PC-9 (cell line): ENCODE results near the gene SLC25A34. TPM values are rescaled to one million over a fixed set of nuclear protein-coding genes. Genes with fewer than 3 reads are reported as not detected.

Source experiments
- BruUV-seq: library from RNA; stranded (reverse); fragments of 400-500 nt; replicated peaks from 2 replicates; lab custom pipeline; 2021; lab: Mats Ljungman, UMichigan
- CTCF ChIA-PET: fragments of 300-600 bp; sonication (Branson Sonifier 250); formaldehyde crosslinking; loops from one replicate; lab custom pipeline; 2022; ENCODE audit warnings: antibody characterized with exemption; lab: Charles Lee
- POLR2A ChIA-PET: fragments of 300-600 bp; sonication (Branson Sonifier 250); formaldehyde crosslinking; loops from one replicate; lab custom pipeline; 2022; ENCODE audit warnings: antibody characterized with exemption; ENCODE audit not compliant: unreplicated experiment; lab: Charles Lee
- DNase-seq, 2 experiments: peaks; one replicate each; pipeline versions ENCODE4 v3.0.0 to v3.0.0-alpha.2; 2015 to 2022; ENCODE audit warnings: mixed read lengths in 1 of 2
- H2AFZ ChIP-seq: fragments of 200-600 bp; sonication (generic); 2 replicates; pipeline ENCODE4 v1.8.1; 2017; ENCODE audit warnings: antibody characterized with exemption
- H3F3A ChIP-seq: fragments of 200-600 bp; sonication (generic); 2 replicates; pipeline ENCODE4 v1.8.1; 2017; ENCODE audit warnings: antibody characterized with exemption, mild to moderate bottlenecking, low read depth; ENCODE audit not compliant: insufficient read depth
- H3K27ac ChIP-seq: fragments of 200-600 bp; sonication (generic); 2 replicates; pipeline ENCODE4 v1.6.1; 2016; ENCODE audit warnings: mixed run types
- H3K27me3 ChIP-seq: fragments of 200-600 bp; sonication (generic); 2 replicates; pipeline ENCODE4 v1.6.1; 2016; ENCODE audit warnings: low read depth, mixed run types; ENCODE audit not compliant: insufficient read depth
- H3K36me3 ChIP-seq: fragments of 200-600 bp; sonication (generic); 2 replicates; pipeline ENCODE4 v1.6.1; 2016; ENCODE audit warnings: low read depth, mixed run types
- H3K4me1 ChIP-seq: fragments of 200-600 bp; sonication (generic); replicated peaks from 2 replicates; pipeline ENCODE4 v1.6.1; 2016; ENCODE audit warnings: mixed run types; ENCODE audit not compliant: insufficient read depth
- H3K4me2 ChIP-seq: fragments of 200-600 bp; sonication (generic); 2 replicates; pipeline ENCODE4 v1.6.1; 2017; ENCODE audit warnings: mixed run types
- H3K4me3 ChIP-seq: fragments of 200-600 bp; sonication (generic); 2 replicates; pipeline ENCODE4 v1.6.1; 2016; ENCODE audit warnings: mixed run types
- H3K79me2 ChIP-seq: fragments of 200-600 bp; sonication (generic); 2 replicates; pipeline ENCODE4 v1.6.1; 2017; ENCODE audit warnings: low read depth, mixed run types
- H3K9me2 ChIP-seq: fragments of 200-600 bp; sonication (generic); 2 replicates; pipeline ENCODE4 v1.8.1; 2017; ENCODE audit warnings: mild to moderate bottlenecking; ENCODE audit not compliant: insufficient read depth
- H3K9me3 ChIP-seq: fragments of 200-600 bp; sonication (generic); 2 replicates; pipeline ENCODE4 v1.8.1; 2016; ENCODE audit warnings: low read depth; ENCODE audit not compliant: insufficient read depth
- H4K20me1 ChIP-seq: fragments of 200-600 bp; sonication (generic); 2 replicates; pipeline ENCODE4 v1.8.1; 2017; ENCODE audit not compliant: insufficient read depth
- EZH2 ChIP-seq: fragments of 200-600 bp; sonication (generic); IDR thresholded peaks from 2 replicates; pipeline ENCODE4 v1.8.0; 2017; ENCODE audit warnings: antibody characterized with exemption, low read depth
- intact Hi-C: fragments of 100-400 bp; cut with micrococcal nuclease; formaldehyde crosslinking; loops from one replicate; pipeline ENCODE4 v1.10.0; 2022; ENCODE audit not compliant: unreplicated experiment
- total RNA-seq: library from RNA; stranded (reverse); gene quantifications from 2 replicates; pipeline ENCODE4 v1.2.3, GENCODE V29; 2021
- TF ChIP-seq, protein P1 (sequence below): fragments of 200-600 bp; sonication (generic); conservative IDR thresholded peaks from 2 replicates; pipeline ENCODE4 v1.6.1; 2017; ENCODE audit warnings: mixed run types, antibody characterized with exemption, mild to moderate bottlenecking, moderate library complexity

SLC25A34 gene
- total RNA-seq, 1 experiment from 2014 or later: 1.7 TPM

GRCh38 chr1:15712168-15712567 is 23.9 kb upstream of the SLC25A34 start:
- ChIA-PET CTCF (no interaction called here), POLR2A (interaction anchor here (0.6 to 0.9 kb wide), 2 partner anchors 35 to 182 kb away, joined by 4 read pairs; no protein-coding TSS in a partner anchor)
- Histone ChIP-seq H3K27ac (no peak overlapping the region), H3F3A (no peaks in the 10 kb centered on the region), H3K9me3 (no peaks in the 10 kb centered on the region), H2AFZ (no peak overlapping the region), H3K79me2 (no peaks in the 10 kb centered on the region), H3K9me2 (no peaks in the 10 kb centered on the region), H3K4me3 (no peak overlapping the region), H3K36me3 (no peaks in the 10 kb centered on the region), H4K20me1 (no peaks in the 10 kb centered on the region), H3K4me1 (no peaks in the 10 kb centered on the region), H3K27me3 (no peaks in the 10 kb centered on the region), H3K4me2 (no peak overlapping the region)
- no peak for DNase-seq
- TF ChIP-seq, protein P1, sequence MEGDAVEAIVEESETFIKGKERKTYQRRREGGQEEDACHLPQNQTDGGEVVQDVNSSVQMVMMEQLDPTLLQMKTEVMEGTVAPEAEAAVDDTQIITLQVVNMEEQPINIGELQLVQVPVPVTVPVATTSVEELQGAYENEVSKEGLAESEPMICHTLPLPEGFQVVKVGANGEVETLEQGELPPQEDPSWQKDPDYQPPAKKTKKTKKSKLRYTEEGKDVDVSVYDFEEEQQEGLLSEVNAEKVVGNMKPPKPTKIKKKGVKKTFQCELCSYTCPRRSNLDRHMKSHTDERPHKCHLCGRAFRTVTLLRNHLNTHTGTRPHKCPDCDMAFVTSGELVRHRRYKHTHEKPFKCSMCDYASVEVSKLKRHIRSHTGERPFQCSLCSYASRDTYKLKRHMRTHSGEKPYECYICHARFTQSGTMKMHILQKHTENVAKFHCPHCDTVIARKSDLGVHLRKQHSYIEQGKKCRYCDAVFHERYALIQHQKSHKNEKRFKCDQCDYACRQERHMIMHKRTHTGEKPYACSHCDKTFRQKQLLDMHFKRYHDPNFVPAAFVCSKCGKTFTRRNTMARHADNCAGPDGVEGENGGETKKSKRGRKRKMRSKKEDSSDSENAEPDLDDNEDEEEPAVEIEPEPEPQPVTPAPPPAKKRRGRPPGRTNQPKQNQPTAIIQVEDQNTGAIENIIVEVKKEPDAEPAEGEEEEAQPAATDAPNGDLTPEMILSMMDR: no peak
- no peak for TF ChIP-seq EZH2
- no TSS peak for BruUV-seq
- intact Hi-C loops: no loop called here

DNA sequence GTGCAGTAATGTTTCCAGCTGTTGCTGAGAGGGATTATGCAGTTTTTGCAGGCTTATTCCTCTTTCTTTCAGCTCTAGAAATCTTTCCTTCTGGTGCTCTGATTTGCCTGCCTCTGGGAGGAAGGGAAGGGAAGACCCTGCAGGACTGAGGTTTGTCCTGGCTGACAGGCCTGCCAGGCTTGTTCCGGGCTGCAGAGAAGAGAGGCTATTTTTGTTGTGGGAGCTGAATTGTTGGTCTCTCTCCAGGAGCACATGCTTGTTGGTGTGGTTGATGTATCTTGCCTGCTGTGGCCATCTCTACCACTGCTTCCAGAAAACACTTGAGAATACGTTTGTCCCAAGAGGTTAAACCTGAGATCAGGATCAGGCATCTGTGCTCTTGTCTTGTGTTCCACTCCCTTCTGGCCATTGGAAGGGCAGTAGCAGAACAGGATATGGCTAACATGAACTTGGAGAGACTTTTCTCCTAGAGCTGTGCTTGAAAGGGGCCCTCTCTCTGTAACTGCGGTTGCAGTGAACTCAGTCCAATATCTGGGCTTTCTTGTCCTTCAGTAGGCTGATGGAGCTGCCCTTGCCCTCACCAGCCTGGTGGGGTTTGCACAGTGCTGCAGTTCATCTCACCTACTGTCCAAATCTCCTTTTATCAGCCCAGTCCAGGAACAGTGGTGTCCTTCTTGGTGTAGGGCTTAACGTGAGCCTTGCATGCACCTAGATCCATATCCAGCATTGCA is 21.5 kb upstream of the SLC25A34 start:
- Histone ChIP-seq H3K9me3 (no peaks in the 10 kb centered on the region), H3K4me3 (no peak overlapping the region), H3K4me1 (no peaks in the 10 kb centered on the region), H3K9me2 (no peaks in the 10 kb centered on the region), H3K4me2 (no peak overlapping the region), H3K79me2 (no peaks in the 10 kb centered on the region), H3F3A (no peaks in the 10 kb centered on the region), H2AFZ (no peak overlapping the region), H4K20me1 (no peaks in the 10 kb centered on the region), H3K27me3 (no peaks in the 10 kb centered on the region), H3K27ac (no peak overlapping the region), H3K36me3 (no peaks in the 10 kb centered on the region)
- TF ChIP-seq, protein P1: no peak
- TF ChIP-seq EZH2: no peak
- no TSS peak for BruUV-seq
- ChIA-PET CTCF (no interaction called here), POLR2A (no interaction called here)
- intact Hi-C loops: no loop called here
- DNase-seq: no peak

DNA sequence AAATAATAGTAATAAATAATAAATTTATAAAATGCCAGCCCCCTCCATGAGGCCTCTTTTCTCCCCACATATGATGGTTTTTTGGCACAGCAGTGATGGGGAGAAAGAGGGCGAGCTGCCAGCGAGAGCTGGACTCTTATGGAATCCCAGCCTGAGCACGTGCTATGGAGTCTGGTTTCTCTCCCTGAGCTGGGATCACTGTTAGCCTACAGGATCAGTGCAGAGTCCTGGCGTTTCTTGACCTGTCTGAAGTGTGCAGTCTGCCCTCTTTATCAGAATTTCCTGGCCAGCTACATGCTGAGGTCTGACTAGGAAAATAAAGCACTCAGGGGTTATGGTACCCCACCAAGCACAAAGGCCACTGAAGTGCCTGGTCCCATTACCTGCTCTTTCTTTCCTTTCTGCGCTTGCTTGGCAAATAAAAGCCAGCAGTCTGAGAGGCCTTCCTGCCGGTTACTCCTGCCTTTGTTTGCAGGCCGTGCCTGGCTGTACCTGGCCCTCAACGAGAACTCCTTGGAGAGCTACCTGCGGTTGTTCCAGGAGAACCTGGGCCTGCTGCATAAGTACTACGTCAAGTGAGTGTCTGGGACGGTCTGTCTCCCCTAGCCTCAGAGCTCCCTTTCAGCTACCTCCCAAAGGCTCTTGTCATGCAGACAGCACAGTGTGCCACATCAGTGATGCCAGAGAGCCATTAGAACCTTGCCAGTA is 18.5 kb upstream of the SLC25A34 start:
- CTCF ChIA-PET: no interaction called here

More for the DNA sequence above, 18.5 kb upstream of the SLC25A34 start:
- Histone ChIP-seq H4K20me1 (no peaks in the 10 kb centered on the region), H3F3A (no peaks in the 10 kb centered on the region), H3K27me3 (no peaks in the 10 kb centered on the region), H3K9me2 (no peaks in the 10 kb centered on the region), H3K9me3 (no peaks in the 10 kb centered on the region), H3K4me1 (no peaks in the 10 kb centered on the region), H3K4me3 (no peak overlapping the region), H2AFZ (no peak overlapping the region), H3K4me2 (no peak overlapping the region), H3K27ac (no peak overlapping the region), H3K79me2 (no peaks in the 10 kb centered on the region), H3K36me3 (no peaks in the 10 kb centered on the region)
- POLR2A ChIA-PET: interaction anchor here (0.8 kb wide), 1 partner anchor 38 kb away, joined by 6 read pairs; no protein-coding TSS in a partner anchor
- no peak for TF ChIP-seq EZH2
- TF ChIP-seq, protein P1: no peak
- DNase-seq: no peak
- intact Hi-C loops: no loop called here
- BruUV-seq: no TSS peak
